ENCODE measurements around the gene VAPA. TPM values are rescaled to one million over a fixed set of nuclear protein-coding genes. Genes with fewer than 3 reads are reported as not detected.

The VAPA gene
- total and polyA plus RNA-seq, 2 donors (not counting 1 experiment from before 2014, with no cell fraction given): 47.7 to 109 TPM

- Histone ChIP-seq H2AFZ (ENCODE audit: insufficient read depth, low read depth, low read length, poor library complexity, severe bottlenecking) (no peak overlapping the region), H3K4me3 (ENCODE audit: control extremely low read depth in 1 of 5, extremely low read depth in 1 of 5, insufficient read depth in 1 of 5, low read depth in 2 of 5, low read length in 4 of 5) (no peak overlapping the region), H3K36me3 (replicated peaks in 1 of 2; ENCODE audit: control extremely low read depth in 1 of 2, control insufficient read depth in 1 of 2, extremely low read depth in 1 of 2, insufficient read depth in 2 of 2, low read length in 1 of 2) (no peaks in the 10 kb centered on the region), H3K79me2 (ENCODE audit: control insufficient read depth, insufficient read depth, low read length) (no peaks in the 10 kb centered on the region), H3K4me2 (replicated peaks; ENCODE audit: low read depth, low read length, poor library complexity, severe bottlenecking) (no peak overlapping the region), H3K4me1 (ENCODE audit: control insufficient read depth in 2 of 2, insufficient read depth in 2 of 2, low read length in 2 of 2) (no peaks in the 10 kb centered on the region), H3K9ac (ENCODE audit: low read length) (no peak overlapping the region), H3K27me3 (replicated peaks in 1 of 4; ENCODE audit: control extremely low read depth in 1 of 4, control insufficient read depth in 3 of 4, insufficient read depth in 4 of 4, low read length in 3 of 4) (peaks cover 0 to 4% (median 0%) of the 10 kb centered on the region in 4 experiments), H3K27ac (ENCODE audit: low read length in 2 of 2) (no peak overlapping the region), H4K20me1 (ENCODE audit: control insufficient read depth, insufficient read depth, low read length, poor library complexity, severe bottlenecking) (no peaks in the 10 kb centered on the region), H3K9me3 (ENCODE audit: control extremely low read depth in 1 of 3, control insufficient read depth in 2 of 3, insufficient read depth in 1 of 3, low read length in 2 of 3) (no peaks in the 10 kb centered on the region)
- TF ChIP-seq CTCF (IDR thresholded peaks at IDR 0.05) (no peak), EZH2 (IDR thresholded peaks at IDR 0.05; ENCODE audit: borderline replicate concordance, insufficient read depth, low read depth, low read length, poor library complexity, severe bottlenecking) (no peak)
- POLR2A ChIA-PET: no interaction called here
- no peak overlapping the region for H3K27ac Mint-ChIP-seq
- intact Hi-C loops (cut with micrococcal nuclease): no loop called here
- no peaks in the 10 kb centered on the region for H3K9me3 Mint-ChIP-seq (ENCODE audit: insufficient read depth)
- H3K4me3 Mint-ChIP-seq: no peak overlapping the region
- peaks cover 4% of the 10 kb centered on the region for H3K27me3 Mint-ChIP-seq
- DNase-seq (no peak), ATAC-seq (ENCODE audit: low read depth) (no peak)
- H3K4me1 Mint-ChIP-seq: no peaks in the 10 kb centered on the region
- 98% methylated on average over 5 of the region's 9 CpGs for WGBS (ENCODE audit: insufficient coverage)
- CTCF ChIA-PET: no interaction called here
Measured at GRCh38 chr18:9876867-9877654, 36.8 kb upstream of the VAPA start.

GRCh38 chr18:9877655-9878014, 36.2 kb upstream of the VAPA start:
- no peak overlapping the region for H3K27ac Mint-ChIP-seq
- TF ChIP-seq EZH2 (IDR thresholded peaks at IDR 0.05; ENCODE audit: borderline replicate concordance, insufficient read depth, low read depth, low read length, poor library complexity, severe bottlenecking): no peak
- no peak for TF ChIP-seq CTCF (IDR thresholded peaks at IDR 0.05)
- no peak overlapping the region for H3K9ac ChIP-seq (ENCODE audit: low read length)
- ATAC-seq (ENCODE audit: low read depth): no peak
- no peaks in the 10 kb centered on the region for H3K4me1 ChIP-seq (ENCODE audit: control insufficient read depth in 2 of 2, insufficient read depth in 2 of 2, low read length in 2 of 2)
- H3K27me3 Mint-ChIP-seq: peaks cover 4% of the 10 kb centered on the region
- H3K9me3 Mint-ChIP-seq (ENCODE audit: insufficient read depth): no peaks in the 10 kb centered on the region
- ChIA-PET POLR2A (no interaction called here), CTCF (no interaction called here)
- H2AFZ ChIP-seq (ENCODE audit: insufficient read depth, low read depth, low read length, poor library complexity, severe bottlenecking): no peak overlapping the region
- H3K9me3 ChIP-seq (ENCODE audit: control extremely low read depth in 1 of 3, control insufficient read depth in 2 of 3, insufficient read depth in 1 of 3, low read length in 2 of 3): no peaks in the 10 kb centered on the region
- H3K4me3 Mint-ChIP-seq: no peak overlapping the region
- intact Hi-C loops (cut with micrococcal nuclease): no loop called here
- H3K79me2 ChIP-seq (ENCODE audit: control insufficient read depth, insufficient read depth, low read length): no peaks in the 10 kb centered on the region
- H3K27ac ChIP-seq (ENCODE audit: low read length in 2 of 2): no peak overlapping the region
- no peaks in the 10 kb centered on the region for H4K20me1 ChIP-seq (ENCODE audit: control insufficient read depth, insufficient read depth, low read length, poor library complexity, severe bottlenecking)
- H3K27me3 ChIP-seq (replicated peaks in 1 of 4; ENCODE audit: control extremely low read depth in 1 of 4, control insufficient read depth in 3 of 4, insufficient read depth in 4 of 4, low read length in 3 of 4): peaks cover 0 to 3% (median 0%) of the 10 kb centered on the region in 4 experiments
- no peak overlapping the region for H3K4me3 ChIP-seq (ENCODE audit: control extremely low read depth in 1 of 5, extremely low read depth in 1 of 5, insufficient read depth in 1 of 5, low read depth in 2 of 5, low read length in 4 of 5)
- H3K4me2 ChIP-seq (replicated peaks; ENCODE audit: low read depth, low read length, poor library complexity, severe bottlenecking): no peak overlapping the region
- no peaks in the 10 kb centered on the region for H3K36me3 ChIP-seq (replicated peaks in 1 of 2; ENCODE audit: control extremely low read depth in 1 of 2, control insufficient read depth in 1 of 2, extremely low read depth in 1 of 2, insufficient read depth in 2 of 2, low read length in 1 of 2)
- no peaks in the 10 kb centered on the region for H3K4me1 Mint-ChIP-seq
- DNase-seq: no peak

Measured in B cell (primary cell).